HL-60/S4 treated with retinoic acid at 250 ng/mL for 4 days and 3 days (cell line): ENCODE measurements around the gene JMJD1C.
"Not testable (repeated sequence)": the region's sequence is repeated elsewhere in the genome, so short reads cannot be mapped to it uniquely, and the experiment has no call there.

ENCODE experiments used
- in situ Hi-C: fragments of 300-500 bp; cut with MboI; formaldehyde crosslinking; loops from 2 replicates; pipeline ENCODE4 v1.7.0; 2022; ENCODE audit warnings: low sequenced_read_pairs

JMJD1C gene

GRCh38 chr10:63304146-63304545, 161.6 kb downstream of the JMJD1C start:
- in situ Hi-C loops: no loop called here

GRCh38 chr10:63300801-63301200, 165.0 kb downstream of the JMJD1C start:
- in situ Hi-C loops: no loop called here

GRCh38 chr10:63297941-63298340, 167.8 kb downstream of the JMJD1C start:
- in situ Hi-C loops: no loop called here

DNA sequence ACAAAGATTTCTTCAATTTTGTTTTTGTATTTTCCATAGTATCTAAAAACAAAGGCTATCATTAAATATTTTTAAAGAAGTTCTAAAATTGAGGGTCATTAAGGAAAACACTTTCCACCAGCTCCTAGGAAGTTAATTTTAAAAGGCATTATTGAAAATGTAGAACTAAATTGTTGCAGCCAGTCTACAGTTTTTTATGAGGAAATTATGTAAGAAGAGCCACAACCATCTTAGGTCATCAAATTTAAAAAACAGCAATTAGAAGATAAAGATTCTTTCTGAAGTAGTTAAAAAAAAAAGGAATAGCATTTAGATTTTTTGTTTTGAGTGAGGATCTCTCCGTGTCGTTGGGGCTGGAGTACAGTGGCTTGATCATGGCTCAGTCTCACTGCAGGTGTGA, 171.0 kb downstream of the JMJD1C start:
- in situ Hi-C loops: no loop called here

GRCh38 chr10:63292847-63293246, 172.9 kb downstream of the JMJD1C start:
- in situ Hi-C loops: not testable (repeated sequence)

- in situ Hi-C loops: no loop called here
Measured at GRCh38 chr10:63288170-63288569, 177.6 kb downstream of the JMJD1C start.

GRCh38 chr10:63286754-63287264, 179.0 kb downstream of the JMJD1C start:
- in situ Hi-C loops: no loop called here

DNA sequence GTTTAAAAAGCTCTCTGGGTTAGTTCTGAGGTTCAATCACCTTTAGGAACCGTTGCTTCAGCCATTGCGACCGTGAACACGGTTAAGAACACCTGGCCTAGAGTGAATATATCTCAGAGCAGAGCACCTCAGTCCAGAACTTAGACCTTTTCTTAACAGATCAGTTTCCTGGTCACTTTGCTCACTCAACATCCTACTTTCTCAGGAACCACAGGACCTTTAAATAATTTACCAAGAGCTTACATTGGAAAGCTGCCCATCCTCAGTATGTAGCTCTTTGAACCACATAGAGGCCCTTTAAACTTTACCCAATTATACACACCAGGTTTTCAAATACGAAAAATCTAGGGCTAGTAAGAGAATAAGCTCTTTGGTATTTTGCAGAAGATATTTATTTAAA, 179.4 kb downstream of the JMJD1C start:
- in situ Hi-C loops: no loop called here

GRCh38 chr10:63283901-63284300, 181.9 kb downstream of the JMJD1C start:
- in situ Hi-C loops: not testable (repeated sequence)

DNA sequence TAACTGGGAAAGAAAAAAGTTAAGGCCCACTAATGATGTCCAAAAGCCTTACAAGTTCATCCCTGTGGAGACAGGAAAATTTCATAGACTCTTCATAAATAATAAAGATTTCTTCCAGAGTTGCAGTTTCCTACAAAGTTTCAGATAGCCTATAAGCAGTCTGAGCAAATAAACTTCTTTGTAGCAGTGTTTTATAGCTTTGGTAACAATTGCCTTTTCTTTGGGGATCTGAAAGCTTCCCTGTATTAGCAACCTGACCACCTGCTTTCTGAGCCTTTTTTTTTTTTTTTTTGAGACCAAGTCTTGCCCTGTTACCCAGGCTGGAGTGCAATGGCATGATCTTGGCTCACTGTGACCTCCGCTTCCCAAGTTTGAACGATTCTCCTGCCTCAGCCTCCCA, 182.7 kb downstream of the JMJD1C start:
- in situ Hi-C loops: no loop called here

DNA sequence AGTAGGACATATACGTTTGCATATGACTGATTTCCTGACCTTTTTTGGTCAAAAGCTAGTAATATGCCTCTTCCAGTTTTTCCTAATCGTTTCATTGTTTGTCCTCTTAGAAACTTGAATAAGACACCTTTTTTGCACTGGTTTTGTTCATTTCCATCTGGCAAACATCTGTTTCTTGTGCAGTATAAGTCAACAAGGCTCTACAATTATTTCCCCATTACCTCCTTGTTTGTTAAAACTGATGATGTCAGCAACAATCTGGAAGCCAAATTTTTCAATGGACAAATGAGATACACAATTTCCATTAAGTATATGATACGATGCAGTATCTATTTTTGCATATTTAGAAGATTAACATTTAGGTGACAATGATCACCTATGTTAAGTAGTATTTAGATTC, 183.8 kb downstream of the JMJD1C start:
- in situ Hi-C loops: no loop called here

DNA sequence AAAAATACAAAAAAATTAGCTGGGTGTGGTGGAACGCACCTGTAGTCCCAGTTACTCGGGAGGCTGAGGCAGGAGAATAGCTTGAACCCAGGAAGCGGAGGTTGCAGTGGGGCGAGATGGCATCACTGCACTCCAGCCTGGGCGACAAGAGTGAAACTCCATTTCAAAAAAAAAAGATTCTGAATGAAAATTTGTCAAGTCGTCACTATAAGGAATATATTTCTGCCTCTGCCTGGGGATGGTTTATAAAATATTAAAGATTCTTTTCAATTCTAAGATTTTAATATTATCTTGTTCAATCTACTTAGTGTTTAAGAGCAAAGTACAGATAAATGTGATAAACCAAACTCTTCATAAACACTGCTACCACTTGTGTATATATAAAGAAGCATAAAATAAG, 185.4 kb downstream of the JMJD1C start:
- in situ Hi-C loops: no loop called here

GRCh38 chr10:63275094-63275493, 190.7 kb downstream of the JMJD1C start:
- in situ Hi-C loops: no loop called here

- in situ Hi-C loops: no loop called here
Measured at GRCh38 chr10:63273577-63273976, 192.2 kb downstream of the JMJD1C start.

- in situ Hi-C loops: no loop called here
Measured at GRCh38 chr10:63268798-63269503, 196.8 kb downstream of the JMJD1C start.

- in situ Hi-C loops: no loop called here
Measured at GRCh38 chr10:63268149-63268797, 197.5 kb downstream of the JMJD1C start.

GRCh38 chr10:63267414-63268148, 198.2 kb downstream of the JMJD1C start:
- in situ Hi-C loops: no loop called here

GRCh38 chr10:63266391-63267316, 199.1 kb downstream of the JMJD1C start:
- in situ Hi-C loops: no loop called here

- in situ Hi-C loops: no loop called here
Measured at GRCh38 chr10:63265683-63266235, 200.0 kb downstream of the JMJD1C start.

DNA sequence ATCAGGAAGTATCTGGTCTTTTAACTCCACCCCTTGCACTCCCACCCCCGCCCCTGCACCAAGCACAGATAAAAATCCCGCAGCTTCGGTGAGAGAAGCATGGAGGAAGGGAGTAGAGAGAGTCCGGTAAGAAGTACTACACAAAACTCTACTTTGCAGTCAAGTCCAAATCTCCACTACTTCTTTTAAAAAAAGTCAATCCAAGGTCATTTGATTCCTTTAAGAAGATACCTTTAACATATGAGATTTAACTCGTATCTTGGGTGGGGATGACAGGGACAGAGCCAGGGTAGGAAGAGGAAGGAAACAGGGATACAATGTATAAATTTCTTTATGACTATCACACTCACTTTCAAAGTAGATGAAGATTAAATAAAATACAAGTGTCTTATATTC, 200.6 kb downstream of the JMJD1C start:
- in situ Hi-C loops: no loop called here
